BJ (cell line): ENCODE results near the gene CRIM1. TPM values are rescaled to one million over a fixed set of nuclear protein-coding genes. Genes with fewer than 3 reads are reported as not detected.

Experiments used
- CTCF ChIA-PET: fragments of 350-600 bp; formaldehyde crosslinking; extraction: SDS; loops from one replicate; lab custom pipeline; 2021; ENCODE audit warnings: antibody characterized with exemption, inconsistent platforms; lab: Yijun Ruan, JAX
- POLR2A ChIA-PET: fragments of 300-600 bp; sonication (Branson Sonifier 250); formaldehyde crosslinking; extraction: SDS; loops from one replicate; lab custom pipeline; 2021; ENCODE audit warnings: antibody characterized with exemption; lab: Charles Lee
- DNase-seq: peaks from one replicate; pipeline ENCODE4 v3.0.0-alpha.2; 2011; ENCODE audit warnings: low read depth
- H3K27me3 ChIP-seq: 2 replicates; pipeline ENCODE4 v1.6.0; 2011; ENCODE audit warnings: low read length; ENCODE audit not compliant: control insufficient read depth, insufficient read depth
- H3K36me3 ChIP-seq: 2 replicates; pipeline ENCODE4 v1.5.1; 2011; ENCODE audit warnings: low read length; ENCODE audit not compliant: control insufficient read depth, insufficient read depth
- H3K4me3 ChIP-seq: 2 replicates; pipeline ENCODE4 v1.5.1; 2011; ENCODE audit warnings: low read depth, mild to moderate bottlenecking, control low read depth, low read length
- CTCF ChIP-seq: IDR thresholded peaks from 2 replicates; pipeline ENCODE4 v1.5.1; 2011; ENCODE audit warnings: low read depth, mild to moderate bottlenecking, control low read depth, inconsistent platforms, low read length, moderate library complexity; ENCODE audit not compliant: insufficient read depth
- polyA plus RNA-seq: library from polyadenylated mRNA; depleted of rRNA; stranded (reverse); fragments of >200 nt; gene quantifications from 2 replicates; pipeline ENCODE4 v1.2.3, GENCODE V29; 2011

The CRIM1 gene
- polyA plus RNA-seq, 1 experiment: 729 TPM

GRCh38 chr2:36569267-36569856, 213.8 kb downstream of the CRIM1 start:
- DNase-seq: no peak
- H3K4me3 ChIP-seq: no peak overlapping the region
- H3K36me3 ChIP-seq: peaks cover 4% of the 10 kb centered on the region; the same call in 1 of the 2 replicates
- ChIA-PET POLR2A (interaction anchor here (0.5 kb wide), 1 partner anchor 85 kb away, joined by 4 read pairs; no protein-coding TSS in a partner anchor), CTCF (interaction anchor here (1.0 to 2.0 kb wide), 4 partner anchors 13 to 95 kb away, joined by 3 to 8 read pairs (median 3); no protein-coding TSS in a partner anchor)
- H3K27me3 ChIP-seq: no peaks in the 10 kb centered on the region
- TF ChIP-seq CTCF: no peak

GRCh38 chr2:36570416-36570815, 214.8 kb downstream of the CRIM1 start:
- Histone ChIP-seq H3K27me3 (no peaks in the 10 kb centered on the region), H3K36me3 (peaks cover 4% of the 10 kb centered on the region; the same call in 1 of the 2 replicates), H3K4me3 (no peak overlapping the region)
- no peak for TF ChIP-seq CTCF
- POLR2A ChIA-PET: no interaction called here
- no peak for DNase-seq
- CTCF ChIA-PET: interaction anchor here (1.3 kb wide), 1 partner anchor 19 kb away, joined by 3 read pairs; no protein-coding TSS in a partner anchor

- Histone ChIP-seq H3K36me3 (peaks cover 1% of the 10 kb centered on the region; the same call in 1 of the 2 replicates), H3K4me3 (no peak overlapping the region), H3K27me3 (no peaks in the 10 kb centered on the region)
- ChIA-PET POLR2A (no interaction called here), CTCF (no interaction called here)
- no peak for DNase-seq
- no peak for TF ChIP-seq CTCF
Observed at GRCh38 chr2:36572054-36572718, 216.6 kb downstream of the CRIM1 start.

- no peak for DNase-seq
- Histone ChIP-seq H3K27me3 (no peaks in the 10 kb centered on the region), H3K36me3 (peaks cover 1% of the 10 kb centered on the region; the same call in 1 of the 2 replicates), H3K4me3 (no peak overlapping the region)
- ChIA-PET CTCF (no interaction called here), POLR2A (no interaction called here)
- TF ChIP-seq CTCF: no peak
Observed at GRCh38 chr2:36572719-36573059, 217.1 kb downstream of the CRIM1 start.

- H3K36me3 ChIP-seq: peaks cover 4% of the 10 kb centered on the region; the same call in 1 of the 2 replicates
- CTCF ChIA-PET: no interaction called here
- no peak for TF ChIP-seq CTCF
- no peak overlapping the region for H3K4me3 ChIP-seq
- POLR2A ChIA-PET: no interaction called here
- H3K27me3 ChIP-seq: no peaks in the 10 kb centered on the region
- no peak for DNase-seq
Observed at GRCh38 chr2:36573165-36573564, 217.6 kb downstream of the CRIM1 start.
